Effector CD4-positive, alpha-beta T cell (primary cell): ENCODE measurements around the gene MESD.
"Not testable (repeated sequence)": the region's sequence is repeated elsewhere in the genome, so short reads cannot be mapped to it uniquely, and the experiment has no call there.

ENCODE experiments used
- DNase-seq: peaks from one replicate; pipeline ENCODE4 v3.0.0-alpha.2; 2020

Gene MESD

GRCh38 chr15:80988148-80988796 lies 1.3 kb downstream of the MESD start:
- DNase-seq = no peak

- no peak for DNase-seq
Observed at GRCh38 chr15:80986487-80986886, 3.1 kb downstream of the MESD start.

GRCh38 chr15:80985981-80986380 lies 3.6 kb downstream of the MESD start:
- no peak for DNase-seq

GRCh38 chr15:80984856-80985255 lies 4.8 kb downstream of the MESD start:
- no peak for DNase-seq

- DNase-seq = no peak
Observed at GRCh38 chr15:80982839-80983238, 6.8 kb downstream of the MESD start.

- no peak for DNase-seq
Observed at GRCh38 chr15:80982205-80982604, 7.4 kb downstream of the MESD start.

- no peak for DNase-seq
Observed at GRCh38 chr15:80979538-80980200, 9.9 kb downstream of the MESD start.

GRCh38 chr15:80978685-80979329 lies 10.8 kb downstream of the MESD start:
- no peak for DNase-seq

GRCh38 chr15:80977627-80978036 lies 12.0 kb downstream of the MESD start:
- DNase-seq = peak; percentile 20

GRCh38 chr15:80976851-80977250 lies 12.8 kb downstream of the MESD start:
- DNase-seq = no peak

- DNase-seq = no peak
Observed at GRCh38 chr15:80974914-80975313, 14.7 kb downstream of the MESD start.

- no peak for DNase-seq
Observed at GRCh38 chr15:80972276-80972675, 17.3 kb downstream of the MESD start.

- DNase-seq = no peak
Observed at GRCh38 chr15:80971143-80971542, 18.5 kb downstream of the MESD start.

- DNase-seq = no peak
Observed at GRCh38 chr15:80970658-80971057, 19.0 kb downstream of the MESD start.

- DNase-seq = peak; percentile 60
Observed at GRCh38 chr15:80970018-80970657, 19.5 kb downstream of the MESD start.

GRCh38 chr15:80969316-80969715 lies 20.3 kb downstream of the MESD start:
- no peak for DNase-seq

- no peak for DNase-seq
Observed at GRCh38 chr15:80967991-80968510, 21.6 kb downstream of the MESD start.

GRCh38 chr15:80967451-80967850 lies 22.2 kb downstream of the MESD start:
- no peak for DNase-seq

GRCh38 chr15:80966431-80967197 lies 23.0 kb downstream of the MESD start:
- no peak for DNase-seq

GRCh38 chr15:80965454-80965853 lies 24.2 kb downstream of the MESD start:
- DNase-seq = not testable (repeated sequence)

GRCh38 chr15:80958818-80959495 lies 30.7 kb downstream of the MESD start:
- DNase-seq = no peak

- no peak for DNase-seq
Observed at GRCh38 chr15:80957976-80958375, 31.6 kb downstream of the MESD start.
